Upper lobe of left lung (tissue), 4 donors: Measurements from ENCODE around the gene MCF2L2.
"Not testable (repeated sequence)": the region's sequence is repeated elsewhere in the genome, so short reads cannot be mapped to it uniquely, and the experiment has no call there.

Source experiments
- EP300 ChIP-seq, 4 donors: sonication (generic); formaldehyde crosslinking; IDR thresholded peaks; one replicate each; pipeline ENCODE4 v1.5.1; 2017; ENCODE audit warnings: antibody characterized with exemption in 4 of 4, control low read depth in 2 of 4
- POLR2A ChIP-seq, 4 donors: fragments of 450-650 bp; IDR thresholded peaks; one replicate each; pipeline ENCODE4 v1.5.1; 2016 to 2017; ENCODE audit warnings: antibody characterized with exemption in 4 of 4, mild to moderate bottlenecking in 2 of 4
- POLR2AphosphoS5 ChIP-seq, 2 donors: sonication (generic); formaldehyde crosslinking; IDR thresholded peaks; one replicate each; pipeline ENCODE4 v1.5.1; 2017; ENCODE audit warnings: antibody characterized with exemption in 2 of 2
- TF ChIP-seq, protein P1 (sequence below), 6 experiments: fragments of 450-650 bp in 4 of 6; fragments of 200-600 bp in 2 of 6; sonication (generic) in 2 of 6; IDR thresholded peaks; one replicate each; pipeline ENCODE4 v1.5.1; 2016 to 2019; ENCODE audit warnings: antibody characterized with exemption in 6 of 6

GRCh38 chr3:183440521-183440920, 12.1 kb upstream of the MCF2L2 start:
- not testable (repeated sequence) for TF ChIP-seq POLR2AphosphoS5, POLR2A, EP300 (IDR thresholded peaks at IDR 0.05)
- TF ChIP-seq, protein P1, sequence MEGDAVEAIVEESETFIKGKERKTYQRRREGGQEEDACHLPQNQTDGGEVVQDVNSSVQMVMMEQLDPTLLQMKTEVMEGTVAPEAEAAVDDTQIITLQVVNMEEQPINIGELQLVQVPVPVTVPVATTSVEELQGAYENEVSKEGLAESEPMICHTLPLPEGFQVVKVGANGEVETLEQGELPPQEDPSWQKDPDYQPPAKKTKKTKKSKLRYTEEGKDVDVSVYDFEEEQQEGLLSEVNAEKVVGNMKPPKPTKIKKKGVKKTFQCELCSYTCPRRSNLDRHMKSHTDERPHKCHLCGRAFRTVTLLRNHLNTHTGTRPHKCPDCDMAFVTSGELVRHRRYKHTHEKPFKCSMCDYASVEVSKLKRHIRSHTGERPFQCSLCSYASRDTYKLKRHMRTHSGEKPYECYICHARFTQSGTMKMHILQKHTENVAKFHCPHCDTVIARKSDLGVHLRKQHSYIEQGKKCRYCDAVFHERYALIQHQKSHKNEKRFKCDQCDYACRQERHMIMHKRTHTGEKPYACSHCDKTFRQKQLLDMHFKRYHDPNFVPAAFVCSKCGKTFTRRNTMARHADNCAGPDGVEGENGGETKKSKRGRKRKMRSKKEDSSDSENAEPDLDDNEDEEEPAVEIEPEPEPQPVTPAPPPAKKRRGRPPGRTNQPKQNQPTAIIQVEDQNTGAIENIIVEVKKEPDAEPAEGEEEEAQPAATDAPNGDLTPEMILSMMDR (IDR thresholded peaks at IDR 0.05): not testable (repeated sequence)
